D721Med (cell line): ENCODE results near the gene RMDN2.

Experiments used
- DNase-seq: peaks from one replicate; pipeline ENCODE4 v3.0.0; 2011; ENCODE audit warnings: low spot score; ENCODE audit not compliant: insufficient read length
- FAIRE-seq: peaks from 2 replicates; lab custom pipeline; 2011; peaks lifted over from hg19 to GRCh38; lab: Jason Lieb, UNC
- TF ChIP-seq, protein P1 (sequence below): IDR thresholded peaks from 2 replicates; pipeline ENCODE4 v1.5.1; 2012; ENCODE audit warnings: mild to moderate bottlenecking, control low read depth; ENCODE audit not compliant: insufficient read depth; ENCODE audit errors: missing control alignments

RMDN2 gene

DNA sequence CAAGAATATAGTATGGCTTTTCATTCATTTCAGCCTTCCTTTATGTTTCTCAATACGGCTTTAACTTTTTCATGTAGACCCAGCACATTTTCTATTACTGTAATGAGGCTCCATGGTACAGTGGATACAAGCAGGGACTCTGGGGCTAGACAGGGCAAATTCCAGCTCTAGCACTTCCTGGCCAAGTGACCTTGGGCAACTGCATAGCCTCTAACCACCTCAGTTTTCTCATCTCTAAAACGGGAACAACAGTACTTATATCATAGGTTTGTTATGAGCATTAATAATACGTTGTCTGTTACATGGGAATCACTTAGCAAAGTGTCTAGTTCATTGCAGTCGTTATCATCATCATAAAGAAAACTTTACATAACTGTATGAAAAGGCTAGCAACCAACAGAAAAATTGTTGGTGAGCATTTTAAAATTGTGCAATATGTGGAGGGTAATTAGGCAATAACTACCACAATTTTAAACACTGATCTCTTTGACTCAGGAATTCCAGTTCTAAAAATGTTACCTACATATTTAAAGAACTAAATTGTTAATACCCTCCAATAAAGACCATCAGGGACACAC is 13.7 kb upstream of the RMDN2 start:
- FAIRE-seq: no peak
- no peak for DNase-seq
- TF ChIP-seq, protein P1, sequence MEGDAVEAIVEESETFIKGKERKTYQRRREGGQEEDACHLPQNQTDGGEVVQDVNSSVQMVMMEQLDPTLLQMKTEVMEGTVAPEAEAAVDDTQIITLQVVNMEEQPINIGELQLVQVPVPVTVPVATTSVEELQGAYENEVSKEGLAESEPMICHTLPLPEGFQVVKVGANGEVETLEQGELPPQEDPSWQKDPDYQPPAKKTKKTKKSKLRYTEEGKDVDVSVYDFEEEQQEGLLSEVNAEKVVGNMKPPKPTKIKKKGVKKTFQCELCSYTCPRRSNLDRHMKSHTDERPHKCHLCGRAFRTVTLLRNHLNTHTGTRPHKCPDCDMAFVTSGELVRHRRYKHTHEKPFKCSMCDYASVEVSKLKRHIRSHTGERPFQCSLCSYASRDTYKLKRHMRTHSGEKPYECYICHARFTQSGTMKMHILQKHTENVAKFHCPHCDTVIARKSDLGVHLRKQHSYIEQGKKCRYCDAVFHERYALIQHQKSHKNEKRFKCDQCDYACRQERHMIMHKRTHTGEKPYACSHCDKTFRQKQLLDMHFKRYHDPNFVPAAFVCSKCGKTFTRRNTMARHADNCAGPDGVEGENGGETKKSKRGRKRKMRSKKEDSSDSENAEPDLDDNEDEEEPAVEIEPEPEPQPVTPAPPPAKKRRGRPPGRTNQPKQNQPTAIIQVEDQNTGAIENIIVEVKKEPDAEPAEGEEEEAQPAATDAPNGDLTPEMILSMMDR: no peak

DNA sequence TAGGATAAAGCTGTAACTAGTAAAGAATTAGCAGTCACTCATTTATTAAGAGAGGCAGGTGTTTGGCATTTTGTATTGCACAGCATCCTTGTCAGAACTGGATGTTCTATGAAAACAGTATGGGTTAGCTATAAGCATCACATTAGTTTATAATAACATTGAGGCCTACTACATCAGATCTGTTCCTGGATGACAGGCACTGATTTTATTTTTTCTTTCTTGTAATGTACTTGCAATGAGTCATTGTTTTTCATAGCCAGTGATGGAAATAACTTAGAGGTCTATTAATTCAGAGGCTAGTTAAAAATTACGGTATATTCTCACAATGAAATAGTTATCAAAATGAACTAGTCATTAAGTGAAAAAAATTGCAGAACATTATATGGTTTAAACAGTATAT is 13.0 kb upstream of the RMDN2 start:
- no peak for DNase-seq
- FAIRE-seq: no peak
- TF ChIP-seq, protein P1: no peak

DNA sequence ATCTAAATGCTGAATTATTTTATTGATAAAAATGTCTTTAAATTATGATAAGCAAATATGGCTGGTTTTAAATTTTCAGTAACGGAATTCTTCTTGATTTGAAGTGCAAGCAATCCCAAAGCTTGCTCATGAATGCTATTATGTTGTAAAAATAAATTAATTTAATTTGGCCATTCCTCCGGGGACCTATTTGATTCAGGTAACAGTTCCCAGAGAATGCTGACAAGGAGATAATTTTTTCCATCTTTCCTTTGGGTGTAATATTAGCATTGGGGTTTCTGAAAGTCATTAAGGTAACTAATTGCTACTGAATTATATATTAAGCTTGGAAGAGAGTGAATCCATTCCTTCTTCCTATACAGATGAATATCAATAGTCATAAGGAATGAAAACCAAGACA is 12.5 kb upstream of the RMDN2 start:
- TF ChIP-seq, protein P1: no peak
- DNase-seq (no peak), FAIRE-seq (no peak)

DNA sequence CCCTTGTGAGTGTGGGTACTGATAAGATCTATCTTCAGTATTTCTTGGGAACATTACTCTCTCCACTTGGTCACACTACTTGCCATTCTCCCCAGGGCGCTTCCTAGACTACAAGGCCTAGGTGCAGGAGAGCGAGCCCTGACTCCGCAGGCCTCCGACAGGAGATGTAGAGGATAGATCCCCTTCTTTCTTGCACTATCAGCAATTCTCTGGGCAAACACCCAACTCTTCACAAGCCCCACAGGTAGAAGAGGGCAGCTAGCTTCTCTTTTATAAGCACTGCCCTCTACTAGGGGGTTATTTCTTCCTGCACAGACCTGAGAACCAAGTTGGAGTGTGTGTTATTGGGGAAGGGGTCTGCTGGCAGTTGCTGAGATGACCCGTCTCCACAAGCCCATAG is 10.7 kb upstream of the RMDN2 start:
- FAIRE-seq (no peak), DNase-seq (no peak)
- TF ChIP-seq, protein P1: no peak

DNA sequence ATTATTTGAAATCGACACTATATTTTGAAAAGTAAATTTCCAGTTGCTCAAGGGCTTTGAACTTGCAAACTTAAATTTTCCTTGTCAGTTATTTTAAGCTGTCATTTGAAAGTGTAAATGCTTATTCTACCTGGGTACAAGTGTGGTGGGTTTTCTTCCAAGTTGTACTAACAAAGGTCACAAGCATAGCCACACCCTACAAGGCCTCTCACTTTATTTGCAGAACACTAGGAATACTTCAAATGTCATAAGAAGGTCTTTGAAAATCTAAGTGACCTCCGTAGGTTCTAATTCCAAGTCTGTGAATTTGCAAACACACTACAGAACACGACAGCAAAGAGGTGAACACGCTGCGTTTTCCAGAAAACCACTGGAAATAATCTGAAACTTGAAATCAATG is 9.3 kb upstream of the RMDN2 start:
- TF ChIP-seq, protein P1: no peak
- no peak for FAIRE-seq
- no peak for DNase-seq

DNA sequence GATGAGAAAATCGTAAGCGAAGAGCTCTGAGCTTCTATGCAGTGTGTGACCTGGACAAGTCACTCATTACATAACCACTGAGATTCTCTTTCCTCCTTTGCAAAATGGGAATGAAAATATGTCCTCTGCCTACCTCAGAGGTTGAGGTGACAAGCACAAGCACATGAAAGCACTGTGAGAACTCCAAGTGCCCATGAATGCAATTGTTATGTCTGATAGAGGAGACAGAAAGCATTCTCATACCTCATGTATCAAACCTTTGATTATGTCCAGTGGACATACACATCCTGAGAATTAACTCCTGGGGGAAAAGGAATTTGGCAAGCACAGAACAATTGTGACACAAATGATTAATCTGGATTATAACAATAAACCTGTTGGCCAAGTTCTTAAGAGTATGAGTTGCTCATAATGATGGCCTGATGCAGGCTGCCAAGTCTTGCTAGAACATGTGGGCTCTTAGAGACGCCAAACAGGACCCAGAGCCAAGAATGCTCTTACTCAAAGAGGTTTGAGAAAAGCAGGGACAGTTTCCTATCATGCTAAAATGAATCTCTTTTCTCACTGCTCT is 8.5 kb upstream of the RMDN2 start:
- TF ChIP-seq, protein P1: no peak
- DNase-seq (no peak), FAIRE-seq (peak; percentile 16)
